Kasumi-1 (cell line): ENCODE measurements around the gene ZNF547.
"Not testable (repeated sequence)": the region's sequence is repeated elsewhere in the genome, so short reads cannot be mapped to it uniquely, and the experiment has no call there.

ENCODE experiments used
- DNase-seq, 2 experiments: peaks; one replicate each; lab custom pipeline; 2025; lab: John Stamatoyannopoulos, UW

ZNF547 gene

GRCh38 chr19:57374647-57375046 is 11.3 kb downstream of the ZNF547 start:
- DNase-seq: not testable (repeated sequence)

DNA sequence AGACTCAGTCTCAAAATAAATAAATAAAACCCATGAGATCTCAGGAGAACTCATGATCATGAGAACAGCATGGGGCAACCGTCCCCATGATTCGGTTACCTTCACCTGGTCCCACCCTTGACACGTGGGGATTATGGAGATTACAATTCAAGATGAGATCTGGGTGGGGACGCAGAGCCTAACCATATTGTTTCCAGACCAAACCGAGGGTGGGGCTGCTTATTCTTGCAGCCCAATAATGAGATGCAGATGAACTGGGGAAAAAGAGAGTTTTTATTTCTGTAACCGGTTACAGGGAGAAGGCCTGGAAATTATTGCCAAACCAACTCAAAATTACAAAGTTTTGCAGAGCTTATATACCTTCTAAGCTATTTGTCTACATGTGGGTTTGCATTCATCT is 12.8 kb downstream of the ZNF547 start:
- no peak for DNase-seq

GRCh38 chr19:57377498-57378146 is 14.3 kb downstream of the ZNF547 start:
- no peak for DNase-seq

- no peak for DNase-seq
These were observed 17.6 kb downstream of the ZNF547 start for GRCh38 chr19:57380923-57381322.

GRCh38 chr19:57382806-57383488 is 19.6 kb downstream of the ZNF547 start:
- no peak for DNase-seq

- no peak for DNase-seq
These were observed 25.9 kb downstream of the ZNF547 start for GRCh38 chr19:57389194-57389729.

DNA sequence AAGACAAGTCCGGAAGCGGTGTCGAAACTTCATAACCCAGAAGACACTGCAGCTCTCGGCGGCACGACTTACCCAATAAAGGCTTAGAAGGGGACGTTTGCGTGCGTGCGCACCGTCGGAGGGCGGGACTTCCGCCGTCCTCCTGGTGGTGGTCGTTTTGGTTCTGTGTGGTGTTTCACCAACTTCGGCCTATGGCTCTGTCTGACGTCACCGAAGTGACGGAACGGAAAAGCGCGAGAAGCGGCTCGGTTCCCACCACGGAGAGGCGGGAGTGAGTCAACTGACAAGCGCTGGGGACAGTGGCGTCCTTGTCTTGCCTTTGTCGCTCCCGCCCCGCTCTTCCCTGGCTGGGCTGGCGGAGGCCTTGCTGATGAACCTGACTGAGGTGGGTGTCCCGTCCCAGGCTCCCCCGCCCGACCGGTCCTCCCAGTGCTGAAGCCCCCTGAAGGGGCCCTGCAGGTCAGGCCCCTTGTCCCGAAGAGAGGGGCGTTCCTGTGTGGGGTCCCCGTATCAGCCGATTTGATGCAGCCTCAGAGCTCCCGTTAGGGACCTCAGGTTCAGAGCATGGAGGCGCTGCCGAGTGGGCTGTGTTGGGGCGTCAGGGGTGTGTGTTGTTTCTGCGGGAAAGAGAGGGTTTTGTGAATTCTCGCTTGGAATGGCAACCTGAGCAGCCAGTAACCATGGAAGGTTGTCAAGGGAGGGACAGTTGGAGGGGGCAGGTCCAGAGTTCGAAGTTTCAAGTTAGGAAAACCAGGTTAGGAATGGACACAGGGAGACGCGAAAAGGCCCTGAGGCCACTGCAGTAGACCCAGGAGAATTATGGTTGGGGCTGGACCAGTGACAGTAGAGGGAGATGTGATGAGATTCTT is 26.6 kb downstream of the ZNF547 start, which contains the start of gene ZNF548:
Gene ZNF548 (plus strand): TSS at position 125 of the 869 bp plus-strand sequence. CDS start 246 bp downstream, at position 371.
- DNase-seq: peak; percentile 97 to 98

- DNase-seq: no peak
These were observed 32.4 kb downstream of the ZNF547 start for GRCh38 chr19:57395710-57396109.

DNA sequence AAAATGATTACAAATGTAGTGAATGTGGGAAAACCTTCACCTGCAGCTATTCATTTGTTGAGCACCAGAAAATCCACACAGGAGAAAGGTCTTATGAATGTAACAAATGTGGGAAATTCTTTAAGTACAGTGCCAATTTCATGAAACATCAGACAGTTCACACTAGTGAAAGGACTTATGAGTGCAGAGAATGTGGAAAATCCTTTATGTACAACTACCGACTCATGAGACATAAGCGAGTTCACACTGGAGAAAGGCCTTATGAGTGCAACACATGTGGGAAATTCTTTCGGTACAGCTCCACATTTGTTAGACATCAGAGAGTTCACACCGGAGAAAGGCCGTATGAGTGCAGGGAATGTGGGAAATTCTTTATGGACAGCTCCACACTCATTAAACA is 35.5 kb downstream of the ZNF547 start:
- DNase-seq: no peak

DNA sequence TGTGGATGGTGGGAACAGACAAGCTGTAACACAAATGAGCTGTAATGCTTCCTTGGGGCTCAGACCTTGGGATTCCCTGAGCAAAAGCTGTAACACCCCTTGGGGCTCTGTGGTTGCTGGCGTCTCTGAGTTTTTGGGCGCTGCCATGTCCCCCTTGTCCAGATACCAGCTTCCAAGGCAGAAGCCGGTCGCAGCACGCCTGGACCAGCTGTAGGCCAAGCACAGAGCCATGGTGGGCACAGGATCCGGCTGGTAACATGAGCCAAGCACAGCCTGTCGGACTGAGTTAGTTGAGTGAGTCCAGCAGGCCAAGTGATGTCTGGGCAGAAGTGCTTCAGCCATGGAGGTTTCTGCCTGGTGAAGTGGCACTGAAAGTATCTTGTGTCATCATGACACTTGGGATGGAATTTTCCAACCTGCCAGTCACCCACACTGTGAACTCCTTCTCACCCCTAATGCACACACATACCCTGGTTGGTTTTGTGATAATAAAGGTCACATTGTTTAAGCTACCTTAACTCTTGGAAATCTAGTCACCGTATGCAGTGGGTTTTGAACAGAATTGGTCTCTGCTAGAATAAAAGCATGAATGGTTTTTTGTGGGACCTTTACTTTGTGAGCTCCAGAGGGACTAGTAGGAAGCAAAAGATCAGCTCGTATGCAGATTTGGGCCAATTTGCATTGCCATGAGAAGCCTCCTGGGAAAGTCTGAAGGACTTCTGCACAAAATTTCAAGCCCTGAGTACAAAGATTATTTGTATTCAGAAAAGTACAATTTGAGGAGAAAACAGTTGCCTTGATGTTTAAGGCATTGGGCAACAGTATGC is 40.6 kb downstream of the ZNF547 start:
- no peak for DNase-seq

DNA sequence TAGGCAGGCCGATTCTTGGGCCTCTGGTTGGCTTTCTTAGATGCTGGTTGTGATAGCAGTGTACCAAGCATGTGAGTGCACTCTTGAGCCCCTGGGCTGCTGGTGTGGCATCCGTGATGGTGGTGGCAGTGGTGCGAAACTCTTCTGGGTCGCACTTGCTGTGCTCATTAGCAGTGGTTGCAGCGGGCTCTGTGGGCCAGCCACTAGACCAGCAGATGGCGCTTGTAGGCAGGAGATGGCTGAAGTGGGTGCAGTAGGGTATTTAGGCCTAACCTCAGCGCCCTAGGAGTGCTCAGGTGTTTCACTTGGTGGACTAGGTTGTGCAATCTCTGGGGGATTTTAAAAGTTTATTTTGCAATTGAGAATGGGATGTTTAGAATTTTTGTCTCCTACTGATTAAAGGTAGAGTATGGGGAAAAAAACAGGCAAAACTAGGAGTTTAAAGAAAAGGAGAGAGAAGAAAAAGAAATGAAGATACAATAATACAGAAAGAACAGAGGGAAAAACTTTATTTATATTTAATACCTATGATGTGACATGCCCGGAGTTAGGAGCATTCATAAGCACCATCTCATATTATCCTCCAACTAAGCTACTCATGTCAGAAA is 43.3 kb downstream of the ZNF547 start:
- DNase-seq: peak; percentile 48 to 49

- peak; percentile 96 to 97 for DNase-seq
These were observed 47.7 kb downstream of the ZNF547 start, which contains the start of gene ZNF17 for GRCh38 chr19:57410877-57411671. TSS of gene ZNF17 (plus strand) at chr19:57411161. CDS start at chr19:57413616, 2,455 bp downstream.

DNA sequence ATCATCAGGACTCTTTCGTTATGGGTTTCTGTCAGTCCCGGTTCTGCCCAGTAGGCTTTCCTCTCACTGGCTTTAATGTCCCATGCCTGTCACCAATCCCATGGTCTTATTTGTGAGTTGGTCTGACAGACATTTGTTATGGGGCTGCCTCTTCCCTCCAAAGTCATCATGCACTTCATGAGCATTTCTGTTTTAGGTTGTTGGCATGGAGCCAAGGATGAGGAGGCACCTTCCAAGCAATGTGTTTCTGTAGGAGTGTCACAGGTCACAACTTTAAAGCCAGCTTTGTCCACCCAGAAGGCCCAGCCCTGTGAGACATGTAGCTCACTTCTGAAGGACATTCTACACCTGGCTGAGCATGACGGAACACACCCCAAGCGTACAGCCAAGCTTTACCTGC is 56.1 kb downstream of the ZNF547 start:
- DNase-seq: no peak

DNA sequence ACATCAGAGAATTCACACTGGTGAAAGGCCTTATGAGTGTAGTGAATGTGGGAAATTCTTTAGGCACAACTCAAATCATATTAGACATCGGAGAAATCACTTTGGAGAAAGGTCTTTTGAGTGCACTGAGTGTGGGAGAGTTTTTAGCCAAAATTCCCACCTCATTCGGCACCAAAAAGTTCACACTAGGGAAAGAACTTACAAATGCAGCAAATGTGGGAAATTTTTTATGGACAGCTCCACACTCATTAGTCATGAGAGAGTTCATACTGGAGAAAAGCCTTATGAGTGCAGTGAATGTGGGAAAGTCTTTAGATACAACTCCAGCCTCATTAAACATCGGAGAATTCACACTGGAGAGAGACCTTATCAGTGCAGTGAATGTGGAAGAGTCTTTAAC is 57.7 kb downstream of the ZNF547 start:
- no peak for DNase-seq
